GM18907 (cell line): Measurements from ENCODE around the gene MCAM.
A peak's percentile ranks its signal among the peaks of the same experiment; 100 is the strongest.

ENCODE experiments used
- ATAC-seq: cut with Tn5 transposase; IDR thresholded peaks from one replicate; pipeline ENCODE4 v1.9.1; 2021; ENCODE audit warnings: mild to moderate bottlenecking, moderate library complexity; ENCODE audit not compliant: unreplicated experiment

Gene MCAM

GRCh38 chr11:119332111-119332765 lies 15.3 kb upstream of the MCAM start:
- no peak for ATAC-seq

- ATAC-seq: no peak
Observed at GRCh38 chr11:119330237-119330636, 13.3 kb upstream of the MCAM start.

GRCh38 chr11:119329320-119329719 lies 12.4 kb upstream of the MCAM start:
- no peak for ATAC-seq

- no peak for ATAC-seq
Observed at GRCh38 chr11:119324189-119324588, 7.3 kb upstream of the MCAM start.

GRCh38 chr11:119323532-119324033 lies 6.7 kb upstream of the MCAM start:
- ATAC-seq: no peak

- ATAC-seq: no peak
Observed at GRCh38 chr11:119322921-119323531, 6.1 kb upstream of the MCAM start.

GRCh38 chr11:119322360-119322739 lies 5.4 kb upstream of the MCAM start:
- ATAC-seq: no peak

- peak; percentile 43 for ATAC-seq
Observed at GRCh38 chr11:119320776-119321524, 4.0 kb upstream of the MCAM start.

- ATAC-seq: no peak
Observed at GRCh38 chr11:119320240-119320775, 3.4 kb upstream of the MCAM start.

GRCh38 chr11:119319700-119320239 lies 2.8 kb upstream of the MCAM start:
- ATAC-seq: no peak

- ATAC-seq: no peak
Observed at GRCh38 chr11:119319136-119319699, 2.3 kb upstream of the MCAM start.

GRCh38 chr11:119318240-119319135 lies 1.6 kb upstream of the MCAM start:
- ATAC-seq: no peak

- ATAC-seq: no peak
Observed at GRCh38 chr11:119317592-119318239, 786 bp upstream of the MCAM start.

GRCh38 chr11:119316016-119316728 lies 758 bp downstream of the MCAM start:
- ATAC-seq: no peak

- peak; percentile 39 for ATAC-seq
Observed at GRCh38 chr11:119315131-119316015, 1.6 kb downstream of the MCAM start.

GRCh38 chr11:119314726-119315125 lies 2.2 kb downstream of the MCAM start:
- no peak for ATAC-seq

GRCh38 chr11:119310682-119311052 lies 6.3 kb downstream of the MCAM start:
- no peak for ATAC-seq
